Jurkat, Clone E6-1 (cell line): ENCODE data around the gene GRB2.
"Not testable (repeated sequence)": the region's sequence is repeated elsewhere in the genome, so short reads cannot be mapped to it uniquely, and the experiment has no call there.

Experiments
- DNase-seq: peaks from one replicate; pipeline ENCODE4 v3.0.0-alpha.2; 2011; ENCODE audit warnings: low read depth, low spot score
- H3K4me3 ChIP-seq: 2 replicates; pipeline ENCODE4 v1.5.1; 2011; ENCODE audit warnings: mild to moderate bottlenecking, low read length, control low read depth, moderate library complexity

Gene GRB2

GRCh38 chr17:75365009-75365930 lies 40.2 kb downstream of the GRB2 start:
- DNase-seq = no peak
- H3K4me3 ChIP-seq = no peak overlapping the region

- DNase-seq = no peak
- no peak overlapping the region for H3K4me3 ChIP-seq
Observed at GRCh38 chr17:75364078-75364477, 41.4 kb downstream of the GRB2 start.

- DNase-seq = no peak
- H3K4me3 ChIP-seq = no peak overlapping the region
Observed at GRCh38 chr17:75361996-75362395, 43.5 kb downstream of the GRB2 start.

GRCh38 chr17:75361344-75361743 lies 44.1 kb downstream of the GRB2 start:
- H3K4me3 ChIP-seq = no peak overlapping the region
- DNase-seq = no peak

DNA sequence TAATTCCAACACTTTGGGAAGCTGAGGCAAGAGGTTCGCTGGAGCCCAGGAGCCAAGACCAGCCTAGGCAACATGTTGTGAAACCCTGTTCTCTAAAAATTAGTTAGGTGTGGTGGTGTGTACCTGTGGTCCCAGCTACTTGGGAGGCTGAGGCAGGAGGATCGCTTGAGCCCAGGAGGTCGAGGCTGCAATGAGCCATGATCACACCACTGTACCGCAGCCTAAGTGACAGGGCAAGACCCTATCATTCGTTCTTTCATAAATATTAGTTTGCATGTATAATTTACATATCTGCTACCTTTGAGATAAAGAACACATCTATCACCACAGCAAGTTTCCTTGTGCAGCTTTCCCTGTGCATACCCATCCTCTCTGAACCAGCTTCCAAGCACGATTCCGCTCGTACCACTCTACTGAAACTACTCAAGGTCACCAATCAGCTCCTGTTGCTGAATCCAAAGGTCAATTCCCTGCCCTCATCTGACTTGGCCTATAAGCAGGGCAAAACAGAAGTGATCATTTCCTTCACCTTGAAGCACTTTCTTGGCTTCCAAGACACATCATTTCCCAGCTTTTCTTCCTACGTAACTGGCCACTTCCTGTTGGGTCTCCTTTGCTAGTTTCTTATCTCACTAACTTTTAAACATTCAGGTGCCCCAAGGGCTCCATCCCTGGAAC lies 49.1 kb downstream of the GRB2 start:
- no peak overlapping the region for H3K4me3 ChIP-seq
- no peak for DNase-seq

DNA sequence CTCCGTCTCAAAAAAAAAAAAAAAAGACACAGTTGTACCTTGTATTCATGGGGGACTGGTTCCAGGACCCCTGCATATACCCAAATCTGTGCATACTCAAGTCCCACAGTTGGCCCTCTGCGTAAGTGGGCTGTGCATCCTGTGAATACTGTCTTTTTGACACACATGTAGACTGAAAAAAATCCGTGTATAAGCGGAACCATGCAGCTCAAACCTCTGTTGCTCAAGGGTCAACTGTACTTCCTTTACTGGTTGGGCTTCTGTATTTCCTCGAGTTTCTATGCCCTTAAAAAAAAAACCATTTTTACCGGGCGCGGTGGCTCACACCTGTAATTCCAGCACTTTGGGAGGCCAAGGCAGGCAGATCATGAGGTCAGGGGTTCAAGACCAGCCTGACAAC lies 52.3 kb downstream of the GRB2 start:
- no peak overlapping the region for H3K4me3 ChIP-seq
- DNase-seq = no peak

- H3K4me3 ChIP-seq = no peak overlapping the region
- DNase-seq = no peak
Observed at GRCh38 chr17:75352079-75352569, 53.4 kb downstream of the GRB2 start.

GRCh38 chr17:75350706-75351105 lies 54.8 kb downstream of the GRB2 start:
- H3K4me3 ChIP-seq = no peak overlapping the region
- DNase-seq = no peak

DNA sequence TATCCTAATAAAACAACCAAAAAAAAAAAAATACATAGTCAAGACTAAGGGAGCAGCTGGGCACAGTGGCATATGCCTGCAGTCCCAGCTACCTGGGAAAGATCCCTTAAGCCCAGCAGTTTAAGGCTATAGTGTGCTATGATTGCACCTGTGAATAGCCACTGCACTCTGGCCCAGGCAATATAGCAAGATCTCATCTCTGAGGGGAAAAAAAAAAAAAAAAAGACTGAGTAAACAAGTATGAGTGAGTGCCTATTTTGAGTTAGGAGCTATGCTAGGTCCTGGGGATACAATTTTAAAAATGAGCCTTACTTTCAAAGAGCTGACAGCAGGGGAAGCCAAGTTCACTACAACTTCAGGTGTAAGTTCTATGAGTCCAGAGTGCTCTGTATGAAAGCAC lies 55.4 kb downstream of the GRB2 start:
- no peak overlapping the region for H3K4me3 ChIP-seq
- DNase-seq = no peak

- H3K4me3 ChIP-seq = no peak overlapping the region
- no peak for DNase-seq
Observed at GRCh38 chr17:75349589-75349988, 55.9 kb downstream of the GRB2 start.

DNA sequence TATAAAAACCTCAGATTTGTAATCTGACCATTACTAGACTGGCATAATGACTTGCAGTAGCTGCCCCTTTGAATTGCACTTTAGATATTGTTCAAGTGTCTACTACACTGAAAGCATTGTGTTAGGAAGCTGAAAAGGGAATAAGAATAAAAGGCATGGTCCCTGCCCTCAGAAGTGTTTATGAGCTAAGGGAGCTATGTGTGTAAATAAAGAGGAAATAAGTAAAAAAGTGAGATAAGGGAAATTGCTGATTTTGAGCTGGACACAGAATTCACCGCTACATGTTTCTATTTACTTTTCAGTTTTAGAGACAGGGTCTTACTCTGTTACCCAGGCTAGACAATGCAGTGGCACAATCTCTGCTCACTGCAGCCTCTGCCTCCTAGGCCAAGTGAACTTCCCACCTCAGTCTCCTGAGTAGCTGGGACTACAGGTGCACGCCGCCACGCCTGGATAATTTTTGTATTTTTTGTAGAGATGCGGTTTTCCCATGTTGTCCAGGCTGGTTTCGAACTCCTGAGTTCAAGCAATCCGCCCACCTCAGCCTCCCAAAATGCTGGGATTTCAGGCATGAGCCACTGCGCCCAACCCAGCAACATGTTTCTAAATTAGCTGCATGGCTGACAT lies 57.0 kb downstream of the GRB2 start:
- DNase-seq = no peak
- H3K4me3 ChIP-seq = no peak overlapping the region

GRCh38 chr17:75346906-75347305 lies 58.6 kb downstream of the GRB2 start:
- H3K4me3 ChIP-seq = no peak overlapping the region
- no peak for DNase-seq

- DNase-seq, H3K4me3 ChIP-seq: not testable (repeated sequence)
Observed at GRCh38 chr17:75346368-75346767, 59.1 kb downstream of the GRB2 start.

GRCh38 chr17:75345514-75346167 lies 59.8 kb downstream of the GRB2 start:
- peak; percentile 92 for DNase-seq
- peak overlapping the region; percentile 34 for H3K4me3 ChIP-seq

DNA sequence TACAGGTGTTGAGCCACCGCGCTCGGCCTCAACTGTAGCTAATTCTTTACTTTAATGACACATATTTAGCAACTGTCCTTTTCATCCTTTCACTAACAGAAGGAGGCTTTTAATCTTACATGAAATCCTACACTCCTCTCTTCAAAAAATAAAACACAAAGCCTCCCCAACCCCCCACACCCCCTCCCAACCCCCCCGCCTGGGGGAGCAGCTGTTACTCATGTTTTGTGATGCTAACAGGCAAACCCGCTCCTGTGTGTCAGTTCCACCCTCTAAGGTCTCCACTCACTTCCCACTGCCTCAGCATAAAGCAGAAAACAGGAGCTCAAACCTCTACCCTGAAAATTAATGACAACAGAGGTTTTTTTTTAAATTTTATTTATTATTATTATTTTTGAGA lies 60.8 kb downstream of the GRB2 start:
- H3K4me3 ChIP-seq = no peak overlapping the region
- peak; percentile 55 for DNase-seq

DNA sequence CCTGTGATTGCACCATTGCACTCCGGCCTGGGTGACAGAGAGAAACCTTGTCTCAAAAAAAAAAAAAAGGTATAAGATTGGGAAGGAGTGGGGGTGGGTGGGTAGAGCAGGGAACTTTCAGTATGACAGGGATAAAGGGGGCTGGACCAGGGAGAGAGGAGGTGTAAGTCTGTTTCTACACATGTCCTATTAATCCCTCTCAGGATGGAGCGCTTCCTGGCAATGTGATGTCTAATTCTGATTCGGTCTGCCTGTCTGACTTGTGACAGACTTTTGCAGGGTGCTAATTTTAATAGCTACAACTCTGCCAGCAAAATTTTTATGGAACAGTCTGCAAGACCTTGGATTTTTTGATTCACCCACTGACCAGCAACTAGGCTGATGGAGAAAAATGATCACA lies 62.5 kb downstream of the GRB2 start:
- H3K4me3 ChIP-seq = no peak overlapping the region

GRCh38 chr17:75341784-75342486 lies 63.5 kb downstream of the GRB2 start:
- no peak overlapping the region for H3K4me3 ChIP-seq
- DNase-seq = no peak

More for the DNA sequence above, 62.5 kb downstream of the GRB2 start:
- no peak for DNase-seq

- DNase-seq = no peak
- H3K4me3 ChIP-seq = no peak overlapping the region
Observed at GRCh38 chr17:75340631-75341030, 64.8 kb downstream of the GRB2 start.

- no peak overlapping the region for H3K4me3 ChIP-seq
- no peak for DNase-seq
Observed at GRCh38 chr17:75339971-75340370, 65.5 kb downstream of the GRB2 start.
